GM12875 (cell line): Measurements from ENCODE around the gene SCP2.

ENCODE experiments used
- H3K4me3 ChIP-seq: one replicate; pipeline ENCODE4 v1.5.1; 2011; ENCODE audit warnings: low read depth, low read length, control low read depth
- CTCF ChIP-seq: IDR thresholded peaks from 2 replicates; pipeline ENCODE4 v1.5.1; 2011; ENCODE audit warnings: low read depth, mild to moderate bottlenecking, control low read depth, inconsistent platforms, low read length, moderate library complexity, borderline replicate concordance; ENCODE audit not compliant: insufficient read depth

SCP2 gene

DNA sequence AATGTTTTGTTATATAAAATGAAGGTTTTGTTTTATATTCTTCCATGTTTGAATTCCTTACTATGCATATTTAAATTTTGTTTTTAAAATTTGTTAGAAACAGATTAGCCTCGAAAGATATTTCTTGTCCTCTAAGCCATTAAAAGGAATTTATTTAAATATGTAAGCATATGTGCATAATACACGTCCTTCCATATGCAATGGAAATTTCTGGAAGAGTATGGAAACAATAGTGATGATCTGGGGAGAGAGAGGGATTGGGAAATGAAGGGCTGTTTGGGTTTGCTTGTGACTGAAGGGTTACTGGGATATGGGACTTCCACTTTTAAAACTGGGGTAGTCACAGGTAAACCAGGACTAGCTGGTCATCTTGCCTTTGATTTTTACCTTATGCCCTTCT is 26.7 kb upstream of the SCP2 start:
- H3K4me3 ChIP-seq, result no peak overlapping the region
- no peak for TF ChIP-seq CTCF

DNA sequence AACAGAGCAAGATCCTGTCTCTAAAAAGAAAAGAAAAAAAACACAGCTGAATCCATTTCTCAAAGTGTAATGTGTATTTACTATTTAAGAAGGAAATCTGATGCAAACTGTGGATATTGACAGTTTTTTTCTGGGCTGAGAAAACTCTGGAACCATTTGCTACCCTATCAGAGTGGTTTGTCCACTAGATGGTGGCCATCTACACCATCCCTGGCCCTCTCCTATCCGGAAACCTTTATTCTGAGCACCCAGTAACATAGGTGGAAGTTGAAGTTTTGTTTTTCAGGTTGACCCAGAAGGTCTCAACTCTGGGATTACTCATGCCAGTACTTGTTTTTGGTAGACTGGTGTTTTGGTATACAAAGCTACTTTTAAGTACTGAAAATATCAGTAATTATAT is 25.7 kb upstream of the SCP2 start:
- TF ChIP-seq CTCF, result no peak
- H3K4me3 ChIP-seq, result no peak overlapping the region

DNA sequence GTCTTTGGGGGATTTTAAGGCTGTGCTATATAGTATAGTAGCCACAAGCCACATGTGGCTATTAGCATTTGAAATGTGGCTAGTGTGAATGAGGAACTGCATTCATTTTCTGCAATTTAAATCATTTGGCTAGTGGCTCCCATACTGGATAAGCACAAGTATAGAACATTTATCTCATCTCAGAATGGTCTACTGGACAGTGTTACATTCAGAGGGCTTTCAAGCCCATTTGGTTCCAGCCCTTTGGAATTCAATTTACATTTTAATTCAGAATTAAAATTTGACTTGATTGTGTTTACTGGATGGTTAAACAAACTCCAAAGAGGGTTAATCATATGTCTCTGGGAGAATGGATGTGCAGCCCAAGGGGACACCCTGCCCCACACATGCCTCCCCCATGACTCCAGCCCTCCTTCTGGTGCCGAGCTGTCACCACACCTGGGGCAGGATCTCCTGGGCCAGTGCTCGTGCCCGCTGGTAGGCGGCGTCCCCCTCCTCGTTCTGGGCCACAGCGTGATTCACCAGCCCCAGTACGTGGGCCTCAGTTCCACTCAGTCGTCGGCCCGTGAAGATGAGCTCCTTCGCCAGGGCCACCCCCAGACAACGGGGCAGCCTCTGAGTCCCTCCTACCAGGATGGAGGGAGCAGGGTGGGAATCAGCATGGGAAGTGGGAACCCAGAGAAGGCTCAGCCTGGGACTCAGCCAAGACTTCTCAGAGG is 22.7 kb upstream of the SCP2 start:
- no peak for TF ChIP-seq CTCF
- no peak overlapping the region for H3K4me3 ChIP-seq

GRCh38 chr1:52904927-52905698 is 22.0 kb upstream of the SCP2 start:
- no peak overlapping the region for H3K4me3 ChIP-seq
- TF ChIP-seq CTCF, result peak; percentile 65

- no peak overlapping the region for H3K4me3 ChIP-seq
- TF ChIP-seq CTCF, result no peak
Observed at GRCh38 chr1:52906135-52906603, 20.9 kb upstream of the SCP2 start.

DNA sequence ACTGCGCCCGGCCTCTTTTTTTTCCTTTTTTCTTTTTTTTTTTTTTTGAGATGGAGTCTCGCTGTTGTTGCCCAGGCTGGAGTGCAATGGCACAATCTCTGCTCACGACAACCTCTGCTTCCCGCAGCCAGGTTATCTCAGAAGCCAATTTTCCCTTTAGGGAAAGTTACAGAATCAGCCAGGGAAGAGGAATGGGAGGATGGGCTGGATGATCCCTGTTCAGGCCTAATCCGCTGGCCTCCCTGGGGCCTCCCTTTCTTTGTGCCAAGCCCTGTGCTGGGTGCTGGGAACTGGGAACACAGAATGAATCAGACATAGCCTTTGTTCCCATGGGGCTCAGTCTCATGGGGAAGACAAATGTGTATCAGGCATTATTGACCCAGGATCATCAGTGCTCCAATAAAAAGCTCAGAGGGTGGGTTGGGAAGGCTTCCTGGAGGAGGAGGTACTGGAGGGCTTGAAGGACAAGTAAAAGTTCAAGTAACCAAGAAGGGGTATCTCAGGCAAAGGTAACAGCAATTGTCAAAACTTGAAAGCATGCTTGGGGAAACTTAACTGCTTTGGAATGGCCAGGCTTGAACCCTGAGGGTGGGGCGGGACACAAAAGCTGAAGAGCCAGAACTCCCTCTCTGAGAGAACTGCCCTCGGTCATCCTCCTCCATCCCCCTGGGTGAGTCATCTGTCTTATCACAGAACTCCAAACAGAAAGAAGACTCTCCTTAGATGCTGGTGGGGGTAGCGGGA is 19.8 kb upstream of the SCP2 start:
- H3K4me3 ChIP-seq, result no peak overlapping the region
- no peak for TF ChIP-seq CTCF

- TF ChIP-seq CTCF, result no peak
Observed at GRCh38 chr1:52907812-52908153, 19.3 kb upstream of the SCP2 start.

More at GRCh38 chr1:52907812-52908153, 19.3 kb upstream of the SCP2 start:
- no peak overlapping the region for H3K4me3 ChIP-seq
